ENCODE results near the gene H2BK1.

DNA sequence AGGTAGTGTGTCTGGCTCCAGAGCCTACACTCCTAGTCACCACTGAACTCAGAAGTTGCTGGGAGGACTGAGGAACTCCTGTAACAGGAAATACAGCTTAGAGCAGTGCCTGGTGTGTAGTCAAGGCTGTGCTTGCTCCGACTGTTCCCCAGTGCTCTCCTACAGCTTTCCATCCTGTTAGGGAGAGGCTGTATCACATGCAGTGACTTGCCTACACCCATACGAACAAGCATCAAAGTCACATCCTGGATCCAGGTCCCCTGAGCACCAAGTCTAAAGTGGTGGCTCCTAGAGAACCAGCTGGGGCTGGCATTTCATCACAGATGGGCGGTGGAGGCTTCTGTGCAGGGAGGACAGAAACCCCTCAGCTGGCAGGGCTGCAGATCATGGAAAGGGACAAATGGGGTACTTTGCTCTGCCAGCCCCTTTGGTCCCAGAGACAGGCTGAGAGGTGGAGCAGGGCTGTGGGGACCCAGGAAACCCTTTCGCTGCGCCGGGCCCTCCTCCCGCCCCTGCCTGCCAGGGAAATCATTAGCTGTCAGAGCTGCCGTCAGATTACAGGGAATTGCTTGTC lies 30.9 kb downstream of the H2BK1 start:
- TF ChIP-seq CTCF (IDR thresholded peaks at IDR 0.05; ENCODE audit: low read length): no peak
- TF ChIP-seq EZH2 (IDR thresholded peaks at IDR 0.05; ENCODE audit: borderline replicate concordance, low read length): no peak
